Effector memory CD8-positive, alpha-beta T cell (primary cell): ENCODE data around the gene FBXO31.
"Not testable (repeated sequence)": the region's sequence is repeated elsewhere in the genome, so short reads cannot be mapped to it uniquely, and the experiment has no call there.

Source experiments
- ATAC-seq: fragments of 150-1000 bp; cut with Tn5 transposase; replicated peaks from 2 replicates; pipeline ENCODE4 v1.10.0; 2021; ENCODE audit warnings: mild to moderate bottlenecking, moderate library complexity
- DNase-seq, 3 experiments: peaks; one replicate each; pipeline ENCODE4 v3.0.0; 2021
- H3K27ac Mint-ChIP-seq, 2 donors: one replicate each; pipeline ENCODE4 v1.8.0; 2022; ENCODE audit warnings: mild to moderate bottlenecking in 2 of 2, mixed read lengths in 2 of 2, moderate library complexity in 2 of 2
- H3K27me3 Mint-ChIP-seq, 2 donors: one replicate each; pipeline ENCODE4 v1.8.0; 2022; ENCODE audit warnings: mixed read lengths in 2 of 2
- H3K36me3 Mint-ChIP-seq: one replicate; pipeline ENCODE4 v1.8.0; 2022; ENCODE audit warnings: mild to moderate bottlenecking, moderate library complexity, mixed read lengths; ENCODE audit not compliant: insufficient read depth
- H3K4me1 Mint-ChIP-seq, 2 donors: one replicate each; pipeline ENCODE4 v1.8.0; 2022; ENCODE audit warnings: low read depth in 2 of 2, mixed read lengths in 2 of 2
- H3K4me3 Mint-ChIP-seq, 2 donors: one replicate each; pipeline ENCODE4 v1.8.0; 2022; ENCODE audit warnings: mild to moderate bottlenecking in 2 of 2, mixed read lengths in 2 of 2, moderate library complexity in 2 of 2
- H3K9me3 Mint-ChIP-seq, 2 donors: one replicate each; pipeline ENCODE4 v1.8.0; 2022; ENCODE audit warnings: mixed read lengths in 2 of 2

The FBXO31 gene

DNA sequence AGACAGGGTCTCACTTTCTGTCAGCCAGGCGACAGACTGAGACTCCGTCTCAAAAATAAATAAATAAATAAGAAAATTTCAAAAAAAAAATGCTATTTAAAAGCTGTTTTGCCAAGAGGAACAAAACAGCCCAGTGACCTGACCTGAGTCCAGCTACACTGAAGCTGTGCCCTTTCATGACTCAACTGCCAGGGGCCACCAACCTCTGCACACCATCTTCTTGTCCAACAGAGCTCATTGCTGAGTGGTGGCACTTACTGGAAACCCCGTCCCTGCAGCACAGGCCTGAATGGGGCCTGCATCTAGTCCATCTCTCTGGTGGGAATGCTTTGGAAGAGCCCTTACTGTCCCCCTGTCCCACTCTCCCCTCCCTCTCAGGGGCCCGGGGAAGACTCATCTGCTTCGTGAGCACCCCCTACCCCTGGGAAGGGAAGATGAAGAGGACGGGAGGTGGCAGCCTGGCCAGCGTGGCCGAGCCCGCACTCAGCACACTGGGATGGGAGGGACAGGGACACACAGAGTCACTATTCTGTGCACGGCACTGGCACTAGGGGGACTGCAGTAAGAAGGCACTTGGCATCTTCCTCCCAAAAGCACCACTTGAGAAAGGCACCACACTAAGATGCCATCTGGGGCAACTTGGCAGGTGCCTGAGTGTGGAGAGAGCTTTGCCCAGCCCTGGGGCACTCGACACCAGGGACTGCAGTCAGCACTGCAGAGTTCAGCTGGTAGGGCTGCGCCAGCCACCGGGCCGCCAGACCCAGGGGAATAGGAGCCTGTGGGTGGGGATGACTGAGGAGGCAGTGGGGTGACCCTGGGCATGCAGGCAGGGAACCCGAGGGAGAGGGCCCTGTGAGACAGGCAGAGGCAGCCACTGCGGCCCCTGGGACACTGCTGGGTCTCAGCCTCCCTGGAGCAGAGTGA, 13.5 kb downstream of the FBXO31 start:
- peaks cover 31 to 32% of the 10 kb centered on the region in 2 donors for H3K4me1 Mint-ChIP-seq
- H3K4me3 Mint-ChIP-seq, result no peak overlapping the region
- DNase-seq (no peak), ATAC-seq (no peak)
- no peaks in the 10 kb centered on the region for H3K9me3 Mint-ChIP-seq
- H3K27ac Mint-ChIP-seq, result peak overlapping the region in 1 of 2 donors; percentile 59
- H3K36me3 Mint-ChIP-seq, result peaks cover 23% of the 10 kb centered on the region
- H3K27me3 Mint-ChIP-seq, result no peaks in the 10 kb centered on the region

DNA sequence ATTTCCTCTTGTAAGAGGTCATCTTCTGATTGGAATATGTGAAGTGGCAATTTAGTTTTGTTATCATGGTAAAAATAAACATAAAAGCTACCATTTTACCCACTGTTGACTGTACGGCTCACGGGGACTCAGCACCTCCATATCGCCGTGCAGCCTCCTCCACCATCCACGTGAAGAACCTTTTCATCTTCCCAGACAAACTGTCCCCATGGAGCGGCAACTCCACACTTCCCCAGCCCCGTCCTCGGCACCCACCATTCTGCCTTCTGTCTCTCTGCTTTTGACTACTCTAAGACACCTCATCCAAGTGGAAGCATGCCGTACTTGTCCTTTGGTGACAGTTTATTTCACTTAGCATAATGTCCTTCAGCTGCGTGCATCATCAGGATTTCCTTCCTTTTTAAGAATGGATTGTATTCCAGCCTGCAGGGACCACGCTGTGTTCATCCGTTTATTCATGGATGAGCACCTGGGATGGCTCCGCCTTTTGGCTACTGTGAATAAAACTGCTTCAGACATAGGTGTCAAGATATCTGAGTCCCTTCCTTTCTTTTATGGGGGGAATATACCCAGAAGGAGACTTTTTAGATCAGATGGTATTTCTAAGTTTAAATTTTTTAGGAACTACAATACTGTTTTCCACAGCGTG, 14.3 kb downstream of the FBXO31 start:
- DNase-seq (no peak), ATAC-seq (no peak)
- Mint-ChIP-seq H3K36me3 (peaks cover 23% of the 10 kb centered on the region), H3K4me1 (peaks cover 38 to 39% of the 10 kb centered on the region in 2 donors), H3K4me3 (no peak overlapping the region), H3K9me3 (no peaks in the 10 kb centered on the region), H3K27me3 (no peaks in the 10 kb centered on the region), H3K27ac (peak overlapping the region in 1 of 2 donors; percentile 82)

GRCh38 chr16:87368029-87368770, 15.4 kb downstream of the FBXO31 start:
- peaks cover 20% of the 10 kb centered on the region for H3K36me3 Mint-ChIP-seq
- ATAC-seq (no peak), DNase-seq (no peak)
- H3K4me1 Mint-ChIP-seq, result peaks cover 34 to 39% of the 10 kb centered on the region in 2 donors
- H3K4me3 Mint-ChIP-seq, result no peak overlapping the region
- peak overlapping the region in 1 of 2 donors; percentile 82 for H3K27ac Mint-ChIP-seq
- H3K27me3 Mint-ChIP-seq, result no peaks in the 10 kb centered on the region
- H3K9me3 Mint-ChIP-seq, result no peaks in the 10 kb centered on the region

- ATAC-seq (no peak), DNase-seq (no peak)
- Mint-ChIP-seq H3K27ac (peak overlapping the region in 1 of 2 donors; percentile 13), H3K9me3 (no peaks in the 10 kb centered on the region), H3K27me3 (no peaks in the 10 kb centered on the region), H3K4me1 (peaks cover 34 to 39% of the 10 kb centered on the region in 2 donors), H3K4me3 (no peak overlapping the region), H3K36me3 (peaks cover 18% of the 10 kb centered on the region)
These were observed 16.0 kb downstream of the FBXO31 start for GRCh38 chr16:87367529-87367928.

DNA sequence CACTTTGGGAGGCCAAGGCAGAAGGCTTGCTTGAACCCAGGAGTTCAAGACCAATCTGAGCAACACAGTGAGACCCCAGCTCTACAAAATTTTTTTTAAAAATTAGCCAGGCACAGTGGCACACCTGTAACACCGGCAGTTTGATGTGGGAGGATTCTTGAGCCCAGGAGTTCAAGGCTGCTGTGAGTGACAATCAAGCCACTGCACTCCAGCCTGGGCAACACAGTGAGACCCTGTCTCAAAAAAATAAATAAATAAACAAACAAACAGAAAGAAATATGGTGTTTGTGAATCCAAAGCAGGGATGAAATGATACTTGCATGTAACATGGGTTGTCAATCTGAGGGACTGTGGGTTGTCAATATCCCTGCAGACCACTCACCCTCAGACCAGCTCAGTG, 16.6 kb downstream of the FBXO31 start:
- peaks cover 18% of the 10 kb centered on the region for H3K36me3 Mint-ChIP-seq
- no peaks in the 10 kb centered on the region for H3K9me3 Mint-ChIP-seq
- no peaks in the 10 kb centered on the region for H3K27me3 Mint-ChIP-seq
- DNase-seq (no peak), ATAC-seq (no peak)
- H3K4me1 Mint-ChIP-seq, result peaks cover 34 to 40% of the 10 kb centered on the region in 2 donors
- no peak overlapping the region for H3K4me3 Mint-ChIP-seq
- H3K27ac Mint-ChIP-seq, result peak overlapping the region in 1 of 2 donors; percentile 13

DNA sequence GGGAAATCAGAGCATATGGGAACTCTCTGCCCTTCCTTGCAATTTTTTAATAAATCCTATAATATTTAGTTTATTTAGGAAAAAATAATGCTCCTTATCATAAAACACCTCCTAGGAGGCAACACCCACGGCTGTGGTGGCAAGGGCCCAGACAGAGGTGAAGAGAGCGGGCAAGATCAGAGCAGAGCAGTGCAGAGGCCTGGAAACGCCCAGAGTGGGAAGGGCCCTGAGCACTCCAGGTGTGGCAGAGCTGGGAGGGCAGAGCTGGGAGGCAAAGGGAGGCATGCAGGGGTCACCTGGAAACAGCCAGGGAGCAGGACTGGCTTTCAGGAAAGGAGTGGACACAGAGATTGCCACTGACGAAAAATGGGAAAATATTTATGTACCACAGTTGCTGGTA, 17.3 kb downstream of the FBXO31 start:
- DNase-seq, result no peak
- peaks cover 18% of the 10 kb centered on the region for H3K36me3 Mint-ChIP-seq
- ATAC-seq, result no peak
- no peaks in the 10 kb centered on the region for H3K27me3 Mint-ChIP-seq
- no peak overlapping the region for H3K4me3 Mint-ChIP-seq
- H3K27ac Mint-ChIP-seq, result peak overlapping the region; percentile 13 to 31
- H3K9me3 Mint-ChIP-seq, result no peaks in the 10 kb centered on the region
- H3K4me1 Mint-ChIP-seq, result peaks cover 29 to 42% of the 10 kb centered on the region in 2 donors

DNA sequence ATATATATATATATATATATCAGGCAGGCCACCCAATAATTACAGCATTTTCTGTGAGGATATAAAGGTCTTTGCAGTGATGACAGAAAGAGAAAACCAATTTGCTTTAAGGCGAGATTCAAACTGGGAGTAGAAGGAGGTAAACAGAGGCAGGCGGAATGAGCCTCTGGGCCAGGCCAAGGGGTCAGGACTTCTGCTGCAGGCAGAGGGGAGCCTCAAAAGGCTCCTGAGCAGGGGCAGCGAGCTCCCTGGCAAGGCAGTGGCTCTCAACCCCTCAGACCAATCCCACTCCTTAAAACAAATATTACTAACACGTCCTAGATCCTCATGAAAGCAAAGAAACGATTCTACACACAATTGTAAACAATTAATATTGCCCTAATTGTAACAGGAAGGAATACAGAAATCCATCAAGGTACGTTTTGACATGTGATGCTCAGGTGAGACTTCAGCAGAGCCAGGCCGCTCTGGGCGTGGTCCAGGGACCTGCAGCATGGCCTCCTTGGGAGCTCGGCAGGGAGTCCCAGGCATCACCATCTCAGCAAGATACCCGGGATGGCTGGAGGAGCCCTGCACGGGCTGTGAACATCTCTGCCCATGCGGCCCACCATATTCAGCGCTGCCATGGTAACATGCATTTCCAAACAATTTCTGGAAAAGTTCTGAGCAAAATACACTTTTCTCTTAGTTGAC, 18.4 kb downstream of the FBXO31 start:
- DNase-seq (no peak), ATAC-seq (no peak)
- H3K27ac Mint-ChIP-seq, result peak overlapping the region; percentile 28 to 86
- H3K4me1 Mint-ChIP-seq, result peaks cover 27 to 43% of the 10 kb centered on the region in 2 donors
- no peak overlapping the region for H3K4me3 Mint-ChIP-seq
- no peaks in the 10 kb centered on the region for H3K27me3 Mint-ChIP-seq
- H3K9me3 Mint-ChIP-seq, result no peaks in the 10 kb centered on the region
- peaks cover 28% of the 10 kb centered on the region for H3K36me3 Mint-ChIP-seq

DNA sequence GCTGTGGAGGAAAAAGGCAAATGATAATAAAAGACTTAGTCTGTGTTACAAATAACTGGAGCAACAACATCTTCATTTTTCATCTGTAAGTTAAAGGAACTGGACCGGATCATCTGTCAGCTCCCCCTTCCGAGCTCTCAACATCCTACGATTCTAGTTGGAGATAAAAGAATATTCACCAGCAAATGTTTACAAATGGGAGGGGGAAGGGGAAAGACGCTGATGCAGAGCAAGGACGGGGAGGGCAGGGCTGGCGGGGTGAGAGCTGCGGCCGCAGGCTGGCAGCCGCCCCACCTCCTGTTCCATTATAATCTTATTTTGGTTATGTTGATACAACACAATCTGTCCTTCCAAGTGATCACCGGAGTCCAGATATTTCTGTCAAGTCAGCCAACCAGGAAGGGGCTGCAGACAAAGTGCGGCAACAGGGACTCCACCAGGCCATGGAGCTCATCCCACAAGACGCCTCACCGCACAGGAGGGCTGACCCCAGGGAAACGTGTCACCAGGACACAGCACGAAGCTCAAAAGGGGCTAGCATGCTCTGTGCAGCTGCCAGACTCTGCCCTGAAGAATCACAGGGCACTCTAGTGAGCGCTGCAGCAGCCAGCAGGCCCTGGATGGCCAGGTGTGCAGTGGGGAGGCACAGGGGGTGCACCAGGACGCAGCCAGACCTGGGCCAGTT, 19.7 kb downstream of the FBXO31 start:
- H3K4me1 Mint-ChIP-seq, result peaks cover 23 to 38% of the 10 kb centered on the region in 2 donors
- H3K27me3 Mint-ChIP-seq, result no peaks in the 10 kb centered on the region
- peak overlapping the region in 1 of 2 donors; percentile 23 for H3K4me3 Mint-ChIP-seq
- no peak for ATAC-seq
- no peak for DNase-seq
- peaks cover 35% of the 10 kb centered on the region for H3K36me3 Mint-ChIP-seq
- H3K27ac Mint-ChIP-seq, result peak overlapping the region; percentile 85 to 86
- no peaks in the 10 kb centered on the region for H3K9me3 Mint-ChIP-seq

- not testable (repeated sequence) for H3K4me3 Mint-ChIP-seq, DNase-seq, H3K9me3 Mint-ChIP-seq, ATAC-seq, H3K27me3 Mint-ChIP-seq
- Mint-ChIP-seq H3K4me1 (peaks cover 17 to 38% of the 10 kb centered on the region in 2 donors), H3K36me3 (peaks cover 40% of the 10 kb centered on the region), H3K27ac (peak overlapping the region; percentile 49 to 85)
These were observed 20.6 kb downstream of the FBXO31 start for GRCh38 chr16:87362828-87363559.

- no peaks in the 10 kb centered on the region for H3K9me3 Mint-ChIP-seq
- H3K27me3 Mint-ChIP-seq, result no peaks in the 10 kb centered on the region
- peaks cover 17 to 38% of the 10 kb centered on the region in 2 donors for H3K4me1 Mint-ChIP-seq
- H3K4me3 Mint-ChIP-seq, result no peak overlapping the region
- H3K27ac Mint-ChIP-seq, result no peak overlapping the region
- peaks cover 41% of the 10 kb centered on the region for H3K36me3 Mint-ChIP-seq
- DNase-seq, result no peak
- no peak for ATAC-seq
These were observed 21.5 kb downstream of the FBXO31 start for GRCh38 chr16:87361916-87362619.

- Mint-ChIP-seq H3K27me3 (no peaks in the 10 kb centered on the region), H3K4me3 (no peak overlapping the region), H3K9me3 (no peaks in the 10 kb centered on the region), H3K4me1 (peaks cover 15 to 31% of the 10 kb centered on the region in 2 donors), H3K27ac (peak overlapping the region in 1 of 2 donors; percentile 67), H3K36me3 (peaks cover 37% of the 10 kb centered on the region)
- ATAC-seq (no peak), DNase-seq (no peak)
These were observed 22.5 kb downstream of the FBXO31 start for GRCh38 chr16:87360862-87361610.
